Activated CD8-positive, alpha-beta T cell treated with anti-CD3 and anti-CD28 coated beads for 36 hours (primary cell): ENCODE results near the gene NPM1. TPM values are rescaled to one million over a fixed set of nuclear protein-coding genes. Genes with fewer than 3 reads are reported as not detected.

Experiments used
- ATAC-seq: fragments of 200-7000 bp; cut with Tn5 transposase; one replicate; pipeline ENCODE4 v1.10.0; 2021; ENCODE audit warnings: mild to moderate bottlenecking, moderate library complexity
- CTCF ChIA-PET: fragments of 350-600 bp; sonication (Branson Sonifier 250); formaldehyde crosslinking; loops from one replicate; lab custom pipeline; 2021; ENCODE audit warnings: antibody characterized with exemption; lab: Charles Lee
- POLR2A ChIA-PET: fragments of 350-600 bp; sonication (Branson Sonifier 250); formaldehyde crosslinking; loops from one replicate; lab custom pipeline; 2021; ENCODE audit warnings: antibody characterized with exemption; lab: Charles Lee
- DNase-seq: peaks from one replicate; pipeline ENCODE4 v3.0.0-alpha.2; 2020
- H3K27ac Mint-ChIP-seq: one replicate; pipeline ENCODE4 v1.8.0; 2021; ENCODE audit warnings: mild to moderate bottlenecking, mixed read lengths
- H3K27me3 Mint-ChIP-seq: one replicate; pipeline ENCODE4 v1.8.0; 2021; ENCODE audit warnings: mixed read lengths
- H3K36me3 Mint-ChIP-seq: one replicate; pipeline ENCODE4 v1.8.0; 2021; ENCODE audit warnings: low read depth, mixed read lengths
- H3K4me1 Mint-ChIP-seq: one replicate; pipeline ENCODE4 v1.8.0; 2021; ENCODE audit warnings: low read depth, mixed read lengths
- H3K4me3 Mint-ChIP-seq: one replicate; pipeline ENCODE4 v1.8.0; 2021; ENCODE audit warnings: mild to moderate bottlenecking, moderate library complexity, mixed read lengths
- H3K9me3 Mint-ChIP-seq: one replicate; pipeline ENCODE4 v1.8.0; 2021; ENCODE audit warnings: mixed read lengths
- CTCF ChIP-seq: fragments of 200-600 bp; IDR thresholded peaks from one replicate; pipeline ENCODE4 v1.8.0; 2022; ENCODE audit warnings: antibody characterized with exemption, mild to moderate bottlenecking
- intact Hi-C: fragments of 100-400 bp; cut with micrococcal nuclease; formaldehyde crosslinking; loops from one replicate; pipeline ENCODE4 v1.10.0; 2022
- total RNA-seq, 2 experiments: library from RNA; stranded (reverse); gene quantifications; one replicate each; pipeline ENCODE4 v1.2.3, GENCODE V29; 2021

The NPM1 gene
- total RNA-seq, 2 experiments from 2014 or later = 3,203 to 3,498 TPM

DNA sequence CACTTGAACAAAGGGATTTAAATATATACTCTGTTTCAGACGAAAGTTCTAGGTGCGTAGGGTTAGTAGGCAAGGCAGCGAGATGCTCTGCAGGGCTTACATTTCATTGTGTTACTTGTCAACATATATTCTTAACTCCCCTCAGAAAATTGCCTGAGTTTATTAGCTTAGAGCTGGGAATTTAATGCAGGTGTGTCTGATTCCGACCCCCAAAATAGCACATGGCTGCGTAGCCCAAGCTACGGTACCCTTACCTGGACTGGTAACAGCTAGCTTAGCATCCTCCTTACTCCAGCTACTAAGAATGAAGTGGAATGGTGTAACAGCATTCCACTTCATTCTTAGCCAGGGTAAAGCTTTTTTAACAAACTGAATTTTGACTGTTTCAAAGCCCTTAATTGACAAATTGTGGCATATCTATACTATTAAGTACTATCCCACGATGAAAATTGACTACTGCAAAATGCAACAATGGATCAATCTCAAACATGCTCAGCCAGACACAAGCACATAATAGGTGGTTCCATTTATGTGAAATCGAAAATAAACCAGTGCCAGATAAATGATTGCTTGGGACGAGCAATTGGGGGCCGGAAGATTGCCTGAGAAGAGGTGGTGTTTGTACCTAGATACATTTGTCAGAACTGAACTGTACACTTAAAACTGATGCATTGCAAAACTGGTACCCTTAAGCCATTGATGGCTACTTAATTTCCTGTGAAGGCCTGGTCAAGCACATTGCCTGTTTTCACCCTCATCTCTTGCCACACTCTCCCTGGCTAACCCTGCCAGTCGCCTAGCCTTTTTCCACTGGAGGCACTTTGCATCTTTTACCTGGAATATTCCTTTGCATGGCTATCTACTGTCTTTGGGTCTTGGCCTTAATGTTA is 28.8 kb downstream of the NPM1 start:
- H3K4me1 Mint-ChIP-seq = peaks cover 17% of the 10 kb centered on the region
- ATAC-seq (no peak), DNase-seq (no peak)
- no peak overlapping the region for H3K4me3 Mint-ChIP-seq
- CTCF ChIA-PET = no interaction called here
- POLR2A ChIA-PET = interaction anchor here (1.0 to 7.0 kb wide), 2 partner anchors 28 to 55 kb away, joined by 3 to 59 read pairs; partner anchors contain the start of gene NPM1
- no peak overlapping the region for H3K27ac Mint-ChIP-seq
- peaks cover 11% of the 10 kb centered on the region for H3K27me3 Mint-ChIP-seq
- intact Hi-C loops = loop anchor here (10.0 kb wide), 2 partner anchors 188 to 438 kb away; no protein-coding TSS in a partner anchor
- no peak for TF ChIP-seq CTCF
- no peaks in the 10 kb centered on the region for H3K9me3 Mint-ChIP-seq
- peaks cover 15% of the 10 kb centered on the region for H3K36me3 Mint-ChIP-seq

- H3K4me1 Mint-ChIP-seq = peaks cover 14% of the 10 kb centered on the region
- H3K9me3 Mint-ChIP-seq = no peaks in the 10 kb centered on the region
- H3K36me3 Mint-ChIP-seq = no peaks in the 10 kb centered on the region
- CTCF ChIA-PET = interaction anchor here (0.6 to 3.6 kb wide), 22 partner anchors 9 to 772 kb away, joined by 3 to 24 read pairs (median 4); no protein-coding TSS in a partner anchor
- H3K27me3 Mint-ChIP-seq = peaks cover 25% of the 10 kb centered on the region
- POLR2A ChIA-PET = interaction anchor here (1.0 to 1.7 kb wide), 4 partner anchors 9 to 30 kb away, joined by 3 to 9 read pairs (median 4); no protein-coding TSS in a partner anchor
- intact Hi-C loops = loop anchor here (2.0 to 10.0 kb wide), 3 partner anchors 186 to 488 kb away; no protein-coding TSS in a partner anchor
- DNase-seq (peak; percentile 66), ATAC-seq (peak; percentile 75)
- TF ChIP-seq CTCF = peak; percentile 96
- no peak overlapping the region for H3K27ac Mint-ChIP-seq
- H3K4me3 Mint-ChIP-seq = peak overlapping the region; percentile 55
Observed at GRCh38 chr5:171418316-171418981, 30.8 kb downstream of the NPM1 start.

GRCh38 chr5:171418982-171419687 is 31.5 kb downstream of the NPM1 start, which contains the start of gene FGF18:
TSS of gene FGF18 (plus strand) at chr5:171419647. CDS start at chr5:171420200, 553 bp downstream.
- ChIA-PET POLR2A (interaction anchor here (1.0 to 1.7 kb wide), 2 partner anchors 9 to 30 kb away, joined by 3 to 9 read pairs; no protein-coding TSS in a partner anchor), CTCF (interaction anchor here (0.6 to 3.6 kb wide), 22 partner anchors 9 to 1113 kb away, joined by 3 to 24 read pairs (median 4); no protein-coding TSS in a partner anchor)
- no peaks in the 10 kb centered on the region for H3K9me3 Mint-ChIP-seq
- DNase-seq (peak; percentile 58), ATAC-seq (peak; percentile 46)
- no peaks in the 10 kb centered on the region for H3K36me3 Mint-ChIP-seq
- intact Hi-C loops = loop anchor here (2.0 to 10.0 kb wide), 3 partner anchors 186 to 488 kb away; no protein-coding TSS in a partner anchor
- peak within 1 kb of the TSS; percentile 58 for H3K4me3 Mint-ChIP-seq
- peaks cover 25% of the 10 kb centered on the region for H3K27me3 Mint-ChIP-seq
- TF ChIP-seq CTCF = peak; percentile 69
- no peak within 1 kb of the TSS for H3K27ac Mint-ChIP-seq
- peaks cover 14% of the 10 kb centered on the region for H3K4me1 Mint-ChIP-seq

- H3K9me3 Mint-ChIP-seq = no peaks in the 10 kb centered on the region
- H3K27me3 Mint-ChIP-seq = peaks cover 25% of the 10 kb centered on the region
- no peak overlapping the region for H3K27ac Mint-ChIP-seq
- intact Hi-C loops = loop anchor here (2.0 to 10.0 kb wide), 3 partner anchors 185 to 487 kb away; no protein-coding TSS in a partner anchor
- ChIA-PET CTCF (interaction anchor here (0.6 to 3.6 kb wide), 9 partner anchors 8 to 1112 kb away, joined by 3 to 24 read pairs (median 6); no protein-coding TSS in a partner anchor), POLR2A (interaction anchor here (1.0 to 1.7 kb wide), 2 partner anchors 10 to 31 kb away, joined by 3 to 9 read pairs; no protein-coding TSS in a partner anchor)
- H3K4me1 Mint-ChIP-seq = peaks cover 14% of the 10 kb centered on the region
- DNase-seq = peak; percentile 47
- H3K36me3 Mint-ChIP-seq = no peaks in the 10 kb centered on the region
- ATAC-seq = peak; percentile 37
- no peak for TF ChIP-seq CTCF
- H3K4me3 Mint-ChIP-seq = peak overlapping the region; percentile 58
Observed at GRCh38 chr5:171419688-171420430, 32.2 kb downstream of the NPM1 start.
